IPS-NIHi7 (cell line): ENCODE measurements around the gene MYO1A.
A peak's percentile ranks its signal among the peaks of the same experiment; 100 is the strongest.
"Not testable (repeated sequence)": the region's sequence is repeated elsewhere in the genome, so short reads cannot be mapped to it uniquely, and the experiment has no call there.

Experiments used
- DNase-seq: peaks from one replicate; pipeline ENCODE4 v3.0.0; 2012; ENCODE audit warnings: mixed read lengths; ENCODE audit errors: extremely low spot score

MYO1A gene

DNA sequence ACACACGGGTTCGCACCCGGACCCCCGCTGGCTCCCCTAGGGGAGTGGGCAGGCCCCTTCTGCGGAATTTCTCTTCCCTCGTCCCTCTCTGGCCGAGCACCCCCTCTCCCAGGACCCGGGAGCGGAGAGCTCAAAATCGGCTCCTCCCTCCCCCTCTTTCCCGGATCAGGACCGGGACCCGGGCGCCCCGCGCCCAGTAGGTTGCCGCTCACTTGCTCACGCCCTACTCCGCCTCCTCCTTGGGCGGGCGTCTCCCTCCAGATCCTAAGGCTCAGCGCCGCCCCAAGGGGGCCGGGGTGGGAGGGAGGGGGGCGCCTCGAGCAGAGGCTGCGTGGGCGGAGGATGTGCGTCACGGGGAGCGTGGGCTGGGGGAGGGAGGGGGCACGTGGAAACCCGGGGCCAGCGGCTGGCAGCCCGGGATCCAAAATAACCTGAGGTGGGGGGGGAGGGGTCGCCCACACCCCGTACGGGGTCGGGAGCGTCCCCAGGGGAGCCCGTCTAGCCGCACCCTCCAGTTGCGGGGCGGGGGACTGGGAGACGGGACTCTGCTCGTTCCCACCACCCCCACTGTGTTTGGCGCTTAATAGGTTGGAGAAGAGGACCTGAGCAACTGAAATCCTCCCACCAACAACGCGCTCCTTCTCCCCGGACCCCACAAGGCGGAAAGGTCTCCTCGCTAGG lies 37.2 kb upstream of the MYO1A start:
- DNase-seq = peak; percentile 68

DNA sequence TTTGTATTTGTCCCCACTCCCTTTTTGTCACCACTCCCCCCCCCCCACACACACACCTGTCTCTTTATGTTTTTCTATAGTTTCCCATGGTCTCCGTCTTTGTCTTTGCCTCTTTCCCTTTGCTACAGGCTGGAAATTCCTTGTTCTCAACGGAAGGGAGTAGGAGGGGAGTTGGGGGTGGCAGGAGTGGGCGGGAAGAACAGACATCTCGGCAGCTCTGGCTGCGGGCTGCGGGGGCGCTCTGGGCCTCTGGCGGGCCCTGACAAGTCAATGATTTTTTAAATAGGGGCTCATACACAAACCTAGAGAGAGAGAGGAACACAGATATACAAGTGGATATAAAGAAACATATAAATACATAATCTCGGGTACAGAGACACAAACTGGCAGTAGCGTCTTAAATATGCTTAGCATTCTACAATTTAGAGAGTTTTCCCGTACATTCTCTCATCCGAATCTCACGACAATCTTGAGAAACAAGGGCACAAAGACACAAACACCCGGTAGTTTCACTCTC lies 36.6 kb upstream of the MYO1A start:
- DNase-seq = peak; percentile 77

DNA sequence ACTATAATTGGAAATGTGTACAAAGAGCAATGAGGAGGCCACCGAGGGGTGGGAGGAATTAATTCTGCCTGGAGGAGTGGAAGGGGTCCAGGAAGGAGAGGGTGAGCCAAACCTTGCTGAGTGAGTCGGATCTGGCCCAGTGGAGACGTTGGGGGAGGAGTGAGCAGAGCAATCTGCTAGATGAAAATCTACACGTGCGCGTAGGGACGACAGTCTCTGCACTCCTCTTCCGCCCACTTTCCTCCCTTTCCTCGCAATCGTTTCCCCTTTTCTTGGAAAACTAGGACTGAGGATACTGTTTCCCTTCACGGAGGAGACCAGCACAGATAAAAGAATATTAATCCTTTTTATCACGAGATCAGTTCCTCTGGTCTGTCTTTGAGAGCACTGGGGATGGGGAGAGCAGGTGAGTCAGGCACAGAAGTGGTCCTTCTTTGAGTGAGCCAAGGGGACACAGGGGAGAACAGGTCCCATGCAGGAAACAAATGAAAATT lies 36.1 kb upstream of the MYO1A start:
- DNase-seq = no peak

GRCh38 chr12:57080855-57081254 lies 30.9 kb upstream of the MYO1A start:
- no peak for DNase-seq

GRCh38 chr12:57079821-57080220 lies 29.9 kb upstream of the MYO1A start:
- no peak for DNase-seq

- peak; percentile 98 for DNase-seq
These were observed 28.8 kb upstream of the MYO1A start, which contains the start of gene NEMP1 for GRCh38 chr12:57078519-57079404. Gene NEMP1 (minus strand): TSS chr12:57078791. CDS start chr12:57078745, 46 bp downstream.

- DNase-seq = not testable (repeated sequence)
These were observed 23.9 kb upstream of the MYO1A start for GRCh38 chr12:57073566-57074450.

DNA sequence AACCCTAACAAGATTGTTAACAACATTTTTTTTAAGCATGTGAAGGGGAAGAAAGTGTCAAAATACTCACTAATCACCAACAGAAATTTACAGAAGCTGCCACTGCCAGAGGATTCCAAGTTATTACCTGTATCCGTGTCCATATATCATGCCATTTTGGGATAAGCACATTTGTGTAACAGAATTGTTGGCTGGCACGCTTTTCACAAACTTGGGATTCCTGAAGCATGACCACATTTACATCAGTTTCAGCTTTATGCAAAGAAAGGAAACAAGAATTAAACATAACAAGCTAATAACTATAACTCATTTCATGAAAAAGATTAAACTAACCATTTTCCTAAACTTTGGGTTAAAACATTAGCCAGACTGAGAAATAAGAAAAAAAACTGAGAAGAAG lies 22.7 kb upstream of the MYO1A start:
- no peak for DNase-seq

DNA sequence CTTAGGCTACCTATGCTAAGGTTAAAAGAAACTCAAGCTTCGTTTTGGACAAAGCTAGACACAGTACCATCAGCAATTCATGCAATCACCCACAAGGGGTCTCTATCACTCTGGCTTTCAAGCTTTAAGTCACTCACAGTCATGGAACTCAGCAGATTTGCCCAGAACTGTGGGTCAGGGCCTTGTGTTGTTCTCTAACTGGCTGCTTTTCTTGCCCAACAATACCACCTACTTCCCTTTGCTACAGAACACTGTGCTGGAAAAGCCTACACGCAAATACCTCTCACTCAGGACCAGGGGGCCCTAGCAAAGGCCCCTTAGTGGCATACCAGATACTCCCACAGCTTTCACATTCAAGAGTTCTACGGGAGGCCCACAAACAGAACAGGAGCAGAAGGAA lies 19.6 kb upstream of the MYO1A start:
- DNase-seq = peak; percentile 71

DNA sequence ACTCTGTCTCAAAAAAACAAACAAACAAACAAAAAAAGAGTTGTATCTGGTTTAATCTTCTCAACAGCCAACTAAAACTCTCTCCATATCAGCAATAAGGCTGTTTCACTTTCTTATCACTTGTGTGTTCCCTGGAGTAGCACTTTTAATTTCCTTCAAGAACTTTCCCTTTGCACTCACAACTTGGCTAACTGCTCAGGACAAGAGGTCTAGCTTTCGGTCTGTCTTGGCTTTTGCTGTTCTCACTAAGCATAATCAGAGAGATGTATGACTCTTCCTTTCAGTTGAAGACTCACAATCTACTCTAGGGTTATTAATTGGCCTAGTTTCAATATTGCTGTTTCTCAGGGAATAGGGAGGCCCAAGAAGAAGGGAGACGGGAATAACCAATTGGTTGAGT lies 16.3 kb upstream of the MYO1A start:
- no peak for DNase-seq

GRCh38 chr12:57063991-57064685 lies 14.2 kb upstream of the MYO1A start:
- no peak for DNase-seq

- DNase-seq = no peak
These were observed 8.5 kb upstream of the MYO1A start for GRCh38 chr12:57058454-57058853.

GRCh38 chr12:57057067-57057751 lies 7.3 kb upstream of the MYO1A start:
- no peak for DNase-seq

DNA sequence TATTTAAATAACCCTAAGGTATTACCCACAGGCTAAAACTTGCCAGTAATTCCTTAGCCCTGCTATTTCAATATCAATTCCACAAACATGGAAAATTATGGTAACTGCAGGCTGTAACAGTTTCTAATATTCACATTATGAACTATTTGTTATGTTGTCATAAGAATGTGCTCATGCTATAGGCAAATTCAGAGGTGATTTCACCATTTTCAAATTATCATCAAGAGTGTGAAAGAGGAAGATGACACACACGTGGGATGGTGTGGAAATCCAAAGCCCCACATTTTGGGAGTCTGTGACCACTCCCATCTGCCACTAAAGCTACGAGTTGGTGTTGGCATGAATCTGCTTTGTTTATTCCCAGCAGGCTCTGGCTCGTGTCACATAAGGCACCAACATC lies 5.9 kb upstream of the MYO1A start:
- DNase-seq = no peak

- DNase-seq = not testable (repeated sequence)
These were observed 4.0 kb upstream of the MYO1A start for GRCh38 chr12:57053901-57054300.

DNA sequence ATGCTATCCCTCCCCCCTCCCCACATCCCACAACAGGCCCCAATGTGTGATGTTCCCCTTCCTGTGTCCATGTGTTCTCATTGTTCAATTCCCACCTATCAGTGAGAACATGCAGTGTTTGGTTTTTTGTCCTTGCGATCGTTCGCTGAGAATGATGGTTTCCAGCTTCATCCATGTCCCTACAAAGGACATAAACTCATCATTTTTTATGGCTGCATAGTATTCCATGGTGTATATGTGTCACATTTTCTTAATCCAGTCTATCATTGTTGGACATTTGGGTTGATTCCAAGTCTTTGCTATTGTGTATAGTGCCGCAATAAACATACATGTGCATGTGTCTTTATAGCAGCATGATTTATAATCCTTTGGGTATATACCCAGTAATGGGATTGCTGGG lies 3.2 kb upstream of the MYO1A start:
- not testable (repeated sequence) for DNase-seq

GRCh38 chr12:57051011-57051410 lies 1.1 kb upstream of the MYO1A start:
- DNase-seq = no peak

GRCh38 chr12:57049119-57049446 lies 846 bp downstream of the MYO1A start:
- no peak for DNase-seq

DNA sequence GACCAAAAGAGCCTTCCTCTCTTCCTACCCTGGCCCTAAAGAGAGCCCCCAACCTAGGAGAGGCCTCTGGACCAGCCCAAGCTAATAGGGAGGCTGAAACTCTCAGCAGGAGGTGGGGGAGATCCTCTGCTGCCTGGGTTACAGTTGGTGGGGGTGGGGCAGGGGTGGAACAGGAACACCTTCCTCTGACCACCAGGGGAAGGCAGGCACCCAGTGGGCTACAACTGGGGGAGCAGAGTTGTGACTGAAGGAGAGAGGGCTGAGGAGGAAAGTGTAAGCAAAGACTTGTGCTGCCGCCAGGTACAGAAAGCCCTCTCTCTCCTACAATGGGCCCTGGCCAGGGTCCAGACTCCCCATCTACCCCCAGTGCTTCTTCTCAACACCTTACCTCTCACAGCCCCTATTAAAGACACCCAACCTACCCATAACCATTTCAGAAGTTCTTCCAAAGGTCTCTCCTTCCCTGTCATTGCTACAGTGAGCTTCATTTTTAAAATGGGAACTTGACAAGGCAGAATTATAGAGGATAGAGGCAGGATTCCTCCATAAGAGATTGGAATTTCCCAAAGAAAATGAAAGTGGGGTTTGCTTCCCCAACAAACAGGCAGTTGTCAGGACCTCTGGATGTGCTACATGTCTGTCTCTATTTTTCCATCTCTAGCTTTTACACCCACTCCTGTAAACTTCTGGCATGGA lies 1.4 kb downstream of the MYO1A start:
- DNase-seq = no peak

DNA sequence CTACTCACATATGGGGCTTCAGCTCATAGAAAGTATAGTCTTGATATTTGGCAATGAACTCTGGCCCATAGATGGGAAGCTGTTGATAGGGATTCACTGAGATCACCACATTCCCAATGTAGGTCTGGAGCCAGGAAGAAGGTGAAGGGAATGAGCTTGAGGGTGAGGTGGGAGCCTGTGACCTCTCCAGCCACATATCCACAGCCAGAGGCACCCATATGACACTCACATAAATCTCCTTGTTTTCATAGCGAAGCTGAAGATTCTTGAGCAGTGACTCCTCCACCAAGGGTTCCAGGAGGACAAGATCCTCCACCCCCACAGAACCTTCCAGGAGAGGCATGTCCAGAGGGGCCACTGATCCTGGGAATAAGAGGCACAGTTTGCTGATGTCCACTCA lies 1.9 kb downstream of the MYO1A start:
- DNase-seq = no peak
